GM12874 (cell line): ENCODE data around the gene BCAT1.

Source experiments
- CTCF ChIP-seq: IDR thresholded peaks from 2 replicates; pipeline ENCODE4 v1.5.1; 2011; ENCODE audit warnings: low read depth, mild to moderate bottlenecking, control low read depth, low read length, moderate library complexity; ENCODE audit not compliant: insufficient read depth

BCAT1 gene

GRCh38 chr12:24791622-24792021 is 157.3 kb downstream of the BCAT1 start:
- TF ChIP-seq CTCF: no peak

GRCh38 chr12:24788886-24789285 is 160.0 kb downstream of the BCAT1 start:
- no peak for TF ChIP-seq CTCF

GRCh38 chr12:24780697-24781368 is 168.1 kb downstream of the BCAT1 start:
- peak; percentile 12; the same call in 1 of the 2 replicates for TF ChIP-seq CTCF

- TF ChIP-seq CTCF: 0 out of 2 replicates have a peak, but pooled peaks have one; percentile 18
These were observed 170.2 kb downstream of the BCAT1 start for GRCh38 chr12:24778486-24779304.

- no peak for TF ChIP-seq CTCF
These were observed 171.5 kb downstream of the BCAT1 start for GRCh38 chr12:24777359-24777758.

- no peak for TF ChIP-seq CTCF
These were observed 172.0 kb downstream of the BCAT1 start for GRCh38 chr12:24776861-24777260.

- TF ChIP-seq CTCF: no peak
These were observed 173.8 kb downstream of the BCAT1 start for GRCh38 chr12:24775073-24775472.
